HepG2 (cell line): ENCODE data around the gene PIP4K2B. TPM values are rescaled to one million over a fixed set of nuclear protein-coding genes. Genes with fewer than 3 reads are reported as not detected.
A peak's percentile ranks its signal among the peaks of the same experiment; 100 is the strongest.

ENCODE experiments used
- BRD4 ChIP-seq: sonication (generic); formaldehyde crosslinking; IDR thresholded peaks from 2 replicates; pipeline ENCODE4 v1.4.0; 2020; ENCODE audit warnings: missing genetic modification reagents
- CHD4 ChIP-seq: fragments of 200-600 bp; sonication (generic); IDR thresholded peaks from 2 replicates; pipeline ENCODE4 v1.7.0; 2017; ENCODE audit warnings: mild to moderate bottlenecking, low read length, borderline replicate concordance
- GATA4 ChIP-seq: sonication (generic); IDR thresholded peaks from 2 replicates; pipeline ENCODE4 v1.6.1; 2016; ENCODE audit warnings: antibody characterized with exemption, low read depth, borderline replicate concordance
- MXD4 ChIP-seq: IDR thresholded peaks from 2 replicates; pipeline ENCODE4 v1.6.1; 2016; ENCODE audit warnings: mild to moderate bottlenecking, missing biosample characterization, missing genetic modification reagents
- NFKBIZ ChIP-seq: IDR thresholded peaks from 2 replicates; pipeline ENCODE4 v1.6.1; 2018; ENCODE audit warnings: missing genetic modification reagents, missing compliant biosample characterization
- POLR2AphosphoS5 ChIP-seq: IDR thresholded peaks from 2 replicates; pipeline ENCODE4 v1.6.1; 2012; ENCODE audit warnings: low read depth, low read length
- SOX13 ChIP-seq, 3 experiments: fragments of 450-650 bp in 1 of 3; sonication (generic) in 1 of 3; formaldehyde crosslinking in 1 of 3; IDR thresholded peaks in 2 of 3; conservative IDR thresholded peaks in 1 of 3; 2 replicates each; pipeline versions ENCODE4 v1.5.0 to v1.6.1; 2016 to 2020; ENCODE audit warnings: antibody characterized with exemption in 1 of 3, mild to moderate bottlenecking in 1 of 3, missing compliant biosample characterization in 1 of 3, missing genetic modification reagents in 1 of 3, moderate library complexity in 1 of 3
- ZNF225 ChIP-seq: sonication (generic); formaldehyde crosslinking; IDR thresholded peaks from 2 replicates; pipeline ENCODE4 v1.4.0; 2020; ENCODE audit warnings: mild to moderate bottlenecking, missing genetic modification reagents
- ZNF354B ChIP-seq: sonication (generic); formaldehyde crosslinking; IDR thresholded peaks from 2 replicates; pipeline ENCODE4 v1.8.0; 2022; ENCODE audit warnings: mild to moderate bottlenecking, missing genetic modification reagents
- ZNF703 ChIP-seq: sonication (generic); formaldehyde crosslinking; IDR thresholded peaks from 2 replicates; pipeline ENCODE4 v1.5.1; 2020; ENCODE audit warnings: missing genetic modification reagents, mild to moderate bottlenecking, moderate library complexity, borderline replicate concordance
- polyA plus RNA-seq, 8 experiments: library from polyadenylated mRNA; depleted of rRNA in 3 of 8; stranded (reverse) in 7 of 8; unstranded in 1 of 8; fragments of >200 nt; fragmentation: Illumina TruSeq in 4 of 8; extraction: Trizol in 4 of 8; gene quantifications; 2 replicates each; pipeline versions ENCODE4 v1.2.1 to v1.2.3, GENCODE V29; 2011 to 2016; ENCODE audit warnings: low read depth in 4 of 8, missing spikeins in 1 of 8, mixed read lengths in 1 of 8; ENCODE audit not compliant: insufficient read depth in 1 of 8
- total RNA-seq, 5 experiments: library from RNA; depleted of rRNA; stranded (reverse); fragments of >200 nt; fragmentation: Illumina TruSeq; extraction: Trizol; gene quantifications; 2 replicates each; pipeline ENCODE4 v1.2.3, GENCODE V29; 2016; ENCODE audit warnings: low read depth in 1 of 5
- TF ChIP-seq, protein P1 (sequence below): sonication (generic); formaldehyde crosslinking; IDR thresholded peaks from 2 replicates; pipeline ENCODE4 v1.4.0; 2020; ENCODE audit warnings: missing genetic modification reagents, mild to moderate bottlenecking, borderline replicate concordance
- TF ChIP-seq, protein P2 (sequence below): sonication (generic); formaldehyde crosslinking; IDR thresholded peaks from one replicate; pipeline ENCODE4 v1.5.1; 2020; ENCODE audit warnings: mild to moderate bottlenecking, missing genetic modification reagents; ENCODE audit errors: not compliant biosample characterization
- TF ChIP-seq, protein P3 (sequence below): sonication (generic); formaldehyde crosslinking; IDR thresholded peaks from 2 replicates; pipeline ENCODE4 v1.4.0; 2020; ENCODE audit warnings: missing genetic modification reagents

Gene PIP4K2B
- total and polyA plus RNA-seq, 2 of the 13 experiments (the other 11 are each of a cell fraction or from before 2014, with no cell fraction given), result 20.4 to 54.0 TPM

DNA sequence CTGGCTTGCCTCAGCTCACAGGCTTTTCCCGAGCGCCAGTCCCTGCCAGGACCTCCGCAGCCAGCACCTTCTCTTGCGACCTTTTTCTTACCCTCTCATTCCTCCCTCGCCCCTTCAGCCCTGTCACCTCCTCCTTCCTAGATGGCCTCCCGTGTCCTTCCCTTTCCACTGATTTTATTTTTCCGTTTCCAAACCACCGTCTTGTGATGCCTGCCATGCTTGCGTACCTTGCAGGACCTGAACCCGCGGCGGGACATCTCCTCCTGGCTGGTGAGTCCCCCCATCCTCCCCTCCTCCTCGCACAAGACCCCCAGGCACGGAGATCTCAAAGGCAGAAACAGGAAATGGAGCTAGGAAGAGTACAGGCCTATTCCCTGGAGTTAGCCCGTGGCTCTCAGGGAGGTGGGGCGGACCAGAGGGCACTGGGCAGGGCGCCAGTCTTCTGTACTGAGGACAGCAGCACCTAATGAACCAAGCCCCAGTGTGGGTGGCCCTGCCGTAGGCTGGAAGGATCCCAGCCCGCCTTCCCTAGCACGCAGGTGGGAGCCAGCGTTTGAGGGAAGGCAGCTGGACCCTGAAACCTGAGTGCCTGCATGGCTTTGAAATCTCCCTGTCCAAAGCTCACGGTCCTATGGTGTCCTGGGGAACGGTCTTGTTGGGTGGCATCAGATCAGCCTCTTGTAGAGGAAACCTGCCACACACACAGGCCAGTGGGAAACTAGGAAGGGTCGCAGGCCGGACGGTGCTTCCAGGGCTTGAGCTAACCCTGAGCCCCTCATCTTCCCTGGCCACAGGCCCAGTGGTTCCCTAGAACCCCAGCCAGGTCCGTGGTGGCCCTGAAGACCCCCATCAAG, 68.6 kb downstream of the PIP4K2B start (continued):
- TF ChIP-seq, protein P1, sequence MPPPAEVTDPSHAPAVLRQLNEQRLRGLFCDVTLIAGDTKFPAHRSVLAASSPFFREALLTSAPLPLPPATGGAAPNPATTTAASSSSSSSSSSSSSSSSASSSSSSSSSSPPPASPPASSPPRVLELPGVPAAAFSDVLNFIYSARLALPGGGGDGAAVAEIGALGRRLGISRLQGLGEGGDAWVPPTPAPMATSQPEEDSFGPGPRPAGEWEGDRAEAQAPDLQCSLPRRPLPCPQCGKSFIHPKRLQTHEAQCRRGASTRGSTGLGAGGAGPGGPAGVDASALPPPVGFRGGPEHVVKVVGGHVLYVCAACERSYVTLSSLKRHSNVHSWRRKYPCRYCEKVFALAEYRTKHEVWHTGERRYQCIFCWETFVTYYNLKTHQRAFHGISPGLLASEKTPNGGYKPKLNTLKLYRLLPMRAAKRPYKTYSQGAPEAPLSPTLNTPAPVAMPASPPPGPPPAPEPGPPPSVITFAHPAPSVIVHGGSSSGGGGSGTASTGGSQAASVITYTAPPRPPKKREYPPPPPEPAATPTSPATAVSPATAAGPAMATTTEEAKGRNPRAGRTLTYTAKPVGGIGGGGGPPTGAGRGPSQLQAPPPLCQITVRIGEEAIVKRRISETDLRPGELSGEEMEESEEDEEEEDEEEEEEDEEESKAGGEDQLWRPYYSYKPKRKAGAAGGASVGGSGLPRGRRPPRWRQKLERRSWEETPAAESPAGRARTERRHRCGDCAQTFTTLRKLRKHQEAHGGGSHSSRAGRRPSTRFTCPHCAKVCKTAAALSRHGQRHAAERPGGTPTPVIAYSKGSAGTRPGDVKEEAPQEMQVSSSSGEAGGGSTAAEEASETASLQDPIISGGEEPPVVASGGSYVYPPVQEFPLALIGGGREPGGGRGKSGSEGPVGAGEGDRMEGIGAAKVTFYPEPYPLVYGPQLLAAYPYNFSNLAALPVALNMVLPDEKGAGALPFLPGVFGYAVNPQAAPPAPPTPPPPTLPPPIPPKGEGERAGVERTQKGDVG (CRISPR knock-in tag), result no peak
- TF ChIP-seq SOX13 (IDR thresholded peaks at IDR 0.05) (no peak), SOX13 (CRISPR knock-in tag; conservative IDR thresholded peaks at IDR 0.05 in 1 of 2, IDR thresholded peaks at IDR 0.05 in 1 of 2) (peak in 1 of 2 experiments; percentile 48; a peak in 2 of 4 replicates), ZNF703 (CRISPR knock-in tag) (no peak), NFKBIZ (CRISPR knock-in tag) (0 out of 2 replicates have a peak, but pooled peaks have one; percentile 70), CHD4 (no peak), POLR2AphosphoS5 (peak; percentile 75), ZNF225 (CRISPR knock-in tag) (peak; percentile 33; the same call in 1 of the 2 replicates), GATA4 (peak; percentile 4; the same call in 1 of the 2 replicates), BRD4 (CRISPR knock-in tag) (peak; percentile 75), ZNF354B (CRISPR knock-in tag) (peak; percentile 85; the same call in 1 of the 2 replicates), MXD4 (CRISPR knock-in tag) (peak; percentile 47; the same call in 1 of the 2 replicates)
- TF ChIP-seq, protein P2, sequence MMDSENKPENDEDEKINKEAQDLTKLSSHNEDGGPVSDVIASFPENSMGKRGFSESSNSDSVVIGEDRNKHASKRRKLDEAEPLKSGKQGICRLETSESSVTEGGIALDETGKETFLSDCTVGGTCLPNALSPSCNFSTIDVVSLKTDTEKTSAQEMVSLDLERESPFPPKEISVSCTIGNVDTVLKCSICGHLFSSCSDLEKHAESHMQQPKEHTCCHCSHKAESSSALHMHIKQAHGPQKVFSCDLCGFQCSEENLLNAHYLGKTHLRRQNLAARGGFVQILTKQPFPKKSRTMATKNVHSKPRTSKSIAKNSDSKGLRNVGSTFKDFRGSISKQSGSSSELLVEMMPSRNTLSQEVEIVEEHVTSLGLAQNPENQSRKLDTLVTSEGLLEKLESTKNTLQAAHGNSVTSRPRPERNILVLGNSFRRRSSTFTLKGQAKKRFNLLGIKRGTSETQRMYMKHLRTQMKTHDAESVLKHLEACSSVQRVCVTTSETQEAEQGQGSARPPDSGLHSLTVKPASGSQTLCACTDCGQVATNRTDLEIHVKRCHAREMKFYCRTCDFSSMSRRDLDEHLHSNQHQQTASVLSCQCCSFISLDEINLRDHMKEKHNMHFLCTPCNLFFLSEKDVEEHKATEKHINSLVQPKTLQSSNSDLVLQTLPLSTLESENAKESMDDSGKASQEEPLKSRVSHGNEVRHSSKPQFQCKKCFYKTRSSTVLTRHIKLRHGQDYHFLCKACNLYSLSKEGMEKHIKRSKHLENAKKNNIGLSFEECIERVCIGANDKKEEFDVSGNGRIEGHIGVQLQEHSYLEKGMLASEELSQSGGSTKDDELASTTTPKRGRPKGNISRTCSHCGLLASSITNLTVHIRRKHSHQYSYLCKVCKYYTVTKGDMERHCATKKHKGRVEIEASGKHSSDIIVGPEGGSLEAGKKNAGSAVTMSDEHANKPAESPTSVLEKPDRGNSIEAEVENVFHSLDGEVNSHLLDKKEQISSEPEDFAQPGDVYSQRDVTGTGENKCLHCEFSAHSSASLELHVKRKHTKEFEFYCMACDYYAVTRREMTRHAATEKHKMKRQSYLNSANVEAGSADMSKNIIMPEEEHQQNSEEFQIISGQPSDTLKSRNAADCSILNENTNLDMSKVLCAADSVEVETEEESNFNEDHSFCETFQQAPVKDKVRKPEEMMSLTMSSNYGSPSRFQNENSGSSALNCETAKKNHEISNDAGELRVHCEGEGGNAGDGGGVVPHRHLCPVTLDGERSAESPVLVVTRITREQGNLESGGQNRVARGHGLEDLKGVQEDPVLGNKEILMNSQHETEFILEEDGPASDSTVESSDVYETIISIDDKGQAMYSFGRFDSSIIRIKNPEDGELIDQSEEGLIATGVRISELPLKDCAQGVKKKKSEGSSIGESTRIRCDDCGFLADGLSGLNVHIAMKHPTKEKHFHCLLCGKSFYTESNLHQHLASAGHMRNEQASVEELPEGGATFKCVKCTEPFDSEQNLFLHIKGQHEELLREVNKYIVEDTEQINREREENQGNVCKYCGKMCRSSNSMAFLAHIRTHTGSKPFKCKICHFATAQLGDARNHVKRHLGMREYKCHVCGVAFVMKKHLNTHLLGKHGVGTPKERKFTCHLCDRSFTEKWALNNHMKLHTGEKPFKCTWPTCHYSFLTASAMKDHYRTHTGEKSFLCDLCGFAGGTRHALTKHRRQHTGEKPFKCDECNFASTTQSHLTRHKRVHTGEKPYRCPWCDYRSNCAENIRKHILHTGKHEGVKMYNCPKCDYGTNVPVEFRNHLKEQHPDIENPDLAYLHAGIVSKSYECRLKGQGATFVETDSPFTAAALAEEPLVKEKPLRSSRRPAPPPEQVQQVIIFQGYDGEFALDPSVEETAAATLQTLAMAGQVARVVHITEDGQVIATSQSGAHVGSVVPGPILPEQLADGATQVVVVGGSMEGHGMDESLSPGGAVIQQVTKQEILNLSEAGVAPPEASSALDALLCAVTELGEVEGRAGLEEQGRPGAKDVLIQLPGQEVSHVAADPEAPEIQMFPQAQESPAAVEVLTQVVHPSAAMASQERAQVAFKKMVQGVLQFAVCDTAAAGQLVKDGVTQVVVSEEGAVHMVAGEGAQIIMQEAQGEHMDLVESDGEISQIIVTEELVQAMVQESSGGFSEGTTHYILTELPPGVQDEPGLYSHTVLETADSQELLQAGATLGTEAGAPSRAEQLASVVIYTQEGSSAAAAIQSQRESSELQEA (CRISPR knock-in tag), result peak; percentile 73
- TF ChIP-seq, protein P3, sequence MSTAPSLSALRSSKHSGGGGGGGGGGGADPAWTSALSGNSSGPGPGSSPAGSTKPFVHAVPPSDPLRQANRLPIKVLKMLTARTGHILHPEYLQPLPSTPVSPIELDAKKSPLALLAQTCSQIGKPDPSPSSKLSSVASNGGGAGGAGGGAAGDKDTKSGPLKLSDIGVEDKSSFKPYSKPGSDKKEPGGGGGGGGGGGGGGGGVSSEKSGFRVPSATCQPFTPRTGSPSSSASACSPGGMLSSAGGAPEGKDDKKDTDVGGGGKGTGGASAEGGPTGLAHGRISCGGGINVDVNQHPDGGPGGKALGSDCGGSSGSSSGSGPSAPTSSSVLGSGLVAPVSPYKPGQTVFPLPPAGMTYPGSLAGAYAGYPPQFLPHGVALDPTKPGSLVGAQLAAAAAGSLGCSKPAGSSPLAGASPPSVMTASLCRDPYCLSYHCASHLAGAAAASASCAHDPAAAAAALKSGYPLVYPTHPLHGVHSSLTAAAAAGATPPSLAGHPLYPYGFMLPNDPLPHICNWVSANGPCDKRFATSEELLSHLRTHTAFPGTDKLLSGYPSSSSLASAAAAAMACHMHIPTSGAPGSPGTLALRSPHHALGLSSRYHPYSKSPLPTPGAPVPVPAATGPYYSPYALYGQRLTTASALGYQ, result no peak
